SK-N-SH (cell line): ENCODE results near the gene NOL7. TPM values are rescaled to one million over a fixed set of nuclear protein-coding genes. Genes with fewer than 3 reads are reported as not detected.

Experiments
- CTCF ChIA-PET: fragments of 300-600, 350-600 bp; formaldehyde crosslinking; extraction: SDS; loops from one replicate; lab custom pipeline; 2021; lab: Yijun Ruan, JAX
- POLR2A ChIA-PET: fragments of 350-600 bp; sonication (Branson Sonifier 250); formaldehyde crosslinking; extraction: SDS; loops from one replicate; lab custom pipeline; 2020; ENCODE audit warnings: antibody characterized with exemption, inconsistent platforms; lab: Yijun Ruan, JAX
- DNase-seq: peaks from one replicate; pipeline ENCODE4 v3.0.0; 2012
- H2AFZ ChIP-seq: fragments of 200-600 bp; sonication (generic); 2 replicates; pipeline ENCODE4 v1.8.1; 2016; ENCODE audit warnings: antibody characterized with exemption, mild to moderate bottlenecking, low read depth
- H3F3A ChIP-seq: fragments of 200-600 bp; sonication (generic); replicated peaks from 2 replicates; pipeline ENCODE3; 2016; ENCODE audit warnings: antibody characterized with exemption, mild to moderate bottlenecking; ENCODE audit not compliant: insufficient read depth
- H3K27ac ChIP-seq, 2 experiments: fragments of 200-500 bp in 1 of 2; fragments of 200-600 bp in 1 of 2; sonication (Bioruptor generic) in 1 of 2; sonication (generic), shearing (Covaris generic) in 1 of 2; 2 replicates each; pipeline versions ENCODE4 v1.5.1 to v1.6.1; 2014 to 2016; ENCODE audit warnings: low read depth in 2 of 2, inconsistent platforms in 1 of 2, low read length in 1 of 2, mild to moderate bottlenecking in 1 of 2, mixed read lengths in 1 of 2
- H3K27me3 ChIP-seq: fragments of 200-600 bp; sonication (generic), shearing (Covaris generic); 2 replicates; pipeline ENCODE4 v1.6.1; 2016; ENCODE audit warnings: mixed run types; ENCODE audit not compliant: insufficient read depth
- H3K36me3 ChIP-seq, 2 experiments: fragments of 200-500 bp in 1 of 2; fragments of 200-600 bp in 1 of 2; sonication (Bioruptor generic) in 1 of 2; sonication (generic) in 1 of 2; replicated peaks in 1 of 2; 2 replicates each; pipeline versions ENCODE3 to v1.5.1; 2014 to 2016; ENCODE audit warnings: low read length in 1 of 2, mild to moderate bottlenecking in 1 of 2; ENCODE audit not compliant: insufficient read depth in 2 of 2, control insufficient read depth in 1 of 2
- H3K4me1 ChIP-seq, 2 experiments: fragments of 200-500 bp in 1 of 2; fragments of 200-600 bp in 1 of 2; sonication (Bioruptor generic) in 1 of 2; sonication (generic), shearing (Covaris generic) in 1 of 2; 2 replicates each; pipeline versions ENCODE4 v1.5.1 to v1.6.1; 2014 to 2016; ENCODE audit warnings: low read depth in 1 of 2, low read length in 1 of 2, mixed run types in 1 of 2; ENCODE audit not compliant: insufficient read depth in 2 of 2, control insufficient read depth in 1 of 2
- H3K4me2 ChIP-seq: fragments of 200-600 bp; sonication (generic), shearing (Covaris generic); 2 replicates; pipeline ENCODE4 v1.6.1; 2017; ENCODE audit warnings: mixed run types
- H3K4me3 ChIP-seq, 2 experiments: fragments of 200-500 bp in 1 of 2; fragments of 200-600 bp in 1 of 2; sonication (Bioruptor generic) in 1 of 2; sonication (generic), shearing (Covaris generic) in 1 of 2; 2 replicates each; pipeline versions ENCODE4 v1.5.1 to v1.8.1; 2014 to 2016; ENCODE audit warnings: low read depth in 2 of 2, inconsistent platforms in 1 of 2, low read length in 1 of 2, mild to moderate bottlenecking in 1 of 2, mixed read lengths in 1 of 2, moderate library complexity in 1 of 2
- H3K79me2 ChIP-seq: fragments of 200-600 bp; sonication (generic); 2 replicates; pipeline ENCODE4 v1.8.1; 2017; ENCODE audit warnings: mild to moderate bottlenecking; ENCODE audit not compliant: insufficient read depth
- H3K9ac ChIP-seq: fragments of 200-600 bp; sonication (generic); 2 replicates; pipeline ENCODE4 v1.6.1; 2017; ENCODE audit warnings: mixed run types
- H3K9me2 ChIP-seq: fragments of 200-600 bp; sonication (generic); 2 replicates; pipeline ENCODE4 v1.6.1; 2017; ENCODE audit warnings: mixed run types
- H3K9me3 ChIP-seq: fragments of 200-600 bp; sonication (generic); 2 replicates; pipeline ENCODE4 v1.6.1; 2017; ENCODE audit warnings: mixed run types, mild to moderate bottlenecking, moderate library complexity
- H4K20me1 ChIP-seq: fragments of 200-600 bp; sonication (generic); 2 replicates; pipeline ENCODE4 v1.6.1; 2017; ENCODE audit warnings: mild to moderate bottlenecking, mixed run types; ENCODE audit not compliant: insufficient read depth
- ELF1 ChIP-seq: IDR thresholded peaks from 2 replicates; pipeline ENCODE4 v1.4.0; 2012
- EP300 ChIP-seq, 2 experiments: IDR thresholded peaks; 2 replicates each; pipeline versions ENCODE4 v1.4.0 to v1.6.1; 2012; ENCODE audit warnings: borderline replicate concordance in 1 of 2, low read depth in 1 of 2, low read length in 1 of 2
- FOSL2 ChIP-seq: IDR thresholded peaks from 2 replicates; pipeline ENCODE4 v1.4.0; 2012; ENCODE audit warnings: low read depth, mild to moderate bottlenecking, moderate library complexity, borderline replicate concordance
- FOXJ3 ChIP-seq: sonication (generic); formaldehyde crosslinking; IDR thresholded peaks from 2 replicates; pipeline ENCODE4 v1.5.1; 2020; ENCODE audit warnings: mild to moderate bottlenecking, missing genetic modification reagents
- FOXM1 ChIP-seq: IDR thresholded peaks from 2 replicates; pipeline ENCODE4 v1.4.0; 2012; ENCODE audit warnings: low read depth, mild to moderate bottlenecking
- MEF2A ChIP-seq: IDR thresholded peaks from 2 replicates; pipeline ENCODE4 v1.4.0; 2012; ENCODE audit warnings: low read depth, borderline replicate concordance
- MXI1 ChIP-seq: IDR thresholded peaks from 2 replicates; pipeline ENCODE4 v1.6.1; 2012; ENCODE audit warnings: mild to moderate bottlenecking, low read depth, low read length, improper control_type of control experiment
- NFIC ChIP-seq: IDR thresholded peaks from 2 replicates; pipeline ENCODE4 v1.4.0; 2012; ENCODE audit warnings: borderline replicate concordance
- NRF1 ChIP-seq: IDR thresholded peaks from 2 replicates; pipeline ENCODE4 v1.6.1; 2012; ENCODE audit warnings: low read depth, mild to moderate bottlenecking, low read length
- RAD21 ChIP-seq: IDR thresholded peaks from 2 replicates; pipeline ENCODE4 v1.6.1; 2012; ENCODE audit warnings: mild to moderate bottlenecking, low read length
- RFX5 ChIP-seq: IDR thresholded peaks from 2 replicates; pipeline ENCODE4 v1.6.1; 2012; ENCODE audit warnings: mild to moderate bottlenecking, improper control_type of control experiment, low read length
- RXRA ChIP-seq: IDR thresholded peaks from 2 replicates; pipeline ENCODE4 v1.4.0; 2012; ENCODE audit warnings: low read depth, mild to moderate bottlenecking, borderline replicate concordance
- TAF1 ChIP-seq: IDR thresholded peaks from 2 replicates; pipeline ENCODE4 v1.6.1; 2012; ENCODE audit warnings: low read depth, mild to moderate bottlenecking, low read length, moderate library complexity, borderline replicate concordance
- TCF12 ChIP-seq: IDR thresholded peaks from 2 replicates; pipeline ENCODE4 v1.4.0; 2012
- WGBS: methylation state at CpG from one replicate; pipeline ENCODE4 v1.1.6; 2017; ENCODE audit warnings: low lambda C conversion rate; 5-methylcytosine and 5-hydroxymethylcytosine counted together
- polyA plus RNA-seq, 3 experiments: library from polyadenylated mRNA; depleted of rRNA; stranded (reverse); fragments of >200 nt; gene quantifications; 2 replicates each; pipeline ENCODE4 v1.2.3, GENCODE V29; 2012
- TF ChIP-seq, protein P1 (sequence below): IDR thresholded peaks from 2 replicates; pipeline ENCODE4 v1.4.0; 2012; ENCODE audit warnings: low read depth
- TF ChIP-seq, protein P2 (sequence below): IDR thresholded peaks from 2 replicates; pipeline ENCODE4; 2012
- TF ChIP-seq, protein P3 (sequence below): IDR thresholded peaks from 2 replicates; pipeline ENCODE4 v1.4.0; 2012; ENCODE audit warnings: low read depth, borderline replicate concordance
- TF ChIP-seq, protein P4 (sequence below): fragments of 200-600 bp; sonication (generic); IDR thresholded peaks from 2 replicates; pipeline ENCODE4 v1.6.1; 2017; ENCODE audit warnings: antibody characterized with exemption, mild to moderate bottlenecking, moderate library complexity

Gene NOL7
- polyA plus RNA-seq, 1 of the 3 experiments (the other 2 are of a cell fraction) = 103 TPM

DNA sequence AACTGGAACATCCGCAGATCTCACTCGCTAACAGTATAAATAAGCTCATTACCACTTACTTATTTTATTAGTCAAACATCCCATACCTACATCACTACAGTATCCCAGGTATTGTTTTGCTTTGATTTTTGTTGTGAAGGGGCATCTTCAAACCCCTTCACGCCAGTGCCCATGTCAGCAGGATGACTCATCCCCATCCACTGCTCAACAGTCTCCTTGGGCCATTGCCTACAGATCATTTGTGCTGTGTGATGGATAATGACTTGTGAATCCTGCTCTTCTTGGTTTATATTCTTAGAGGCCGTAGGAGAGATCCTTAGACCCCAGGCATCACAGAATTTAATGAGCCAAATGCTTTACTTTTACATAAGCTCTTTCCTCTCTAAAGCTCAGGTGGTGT lies 49.2 kb upstream of the NOL7 start:
- DNase-seq = no peak
- Histone ChIP-seq H3K79me2 (no peaks in the 10 kb centered on the region), H3K27ac (no peak overlapping the region), H3K36me3 (no peaks in the 10 kb centered on the region)
- 83% methylated on average over 4 of the region's 4 CpGs for WGBS
- TF ChIP-seq FOXJ3 (no peak), FOSL2 (no peak), RFX5 (no peak), TCF12 (no peak), MXI1 (no peak), EP300 (IDR thresholded peaks at IDR 0.05; ENCODE audit: borderline replicate concordance in 1 of 2, low read depth in 1 of 2, low read length in 1 of 2) (no peak), ELF1 (no peak), RAD21 (no peak), RXRA (no peak), NFIC (no peak), MEF2A (no peak), TAF1 (no peak), NRF1 (no peak), FOXM1 (no peak)
- TF ChIP-seq, protein P1, sequence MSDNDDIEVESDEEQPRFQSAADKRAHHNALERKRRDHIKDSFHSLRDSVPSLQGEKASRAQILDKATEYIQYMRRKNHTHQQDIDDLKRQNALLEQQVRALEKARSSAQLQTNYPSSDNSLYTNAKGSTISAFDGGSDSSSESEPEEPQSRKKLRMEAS = no peak
- TF ChIP-seq, protein P2, sequence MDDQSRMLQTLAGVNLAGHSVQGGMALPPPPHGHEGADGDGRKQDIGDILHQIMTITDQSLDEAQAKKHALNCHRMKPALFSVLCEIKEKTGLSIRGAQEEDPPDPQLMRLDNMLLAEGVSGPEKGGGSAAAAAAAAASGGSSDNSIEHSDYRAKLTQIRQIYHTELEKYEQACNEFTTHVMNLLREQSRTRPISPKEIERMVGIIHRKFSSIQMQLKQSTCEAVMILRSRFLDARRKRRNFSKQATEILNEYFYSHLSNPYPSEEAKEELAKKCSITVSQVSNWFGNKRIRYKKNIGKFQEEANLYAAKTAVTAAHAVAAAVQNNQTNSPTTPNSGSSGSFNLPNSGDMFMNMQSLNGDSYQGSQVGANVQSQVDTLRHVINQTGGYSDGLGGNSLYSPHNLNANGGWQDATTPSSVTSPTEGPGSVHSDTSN = no peak
- TF ChIP-seq, protein P3, sequence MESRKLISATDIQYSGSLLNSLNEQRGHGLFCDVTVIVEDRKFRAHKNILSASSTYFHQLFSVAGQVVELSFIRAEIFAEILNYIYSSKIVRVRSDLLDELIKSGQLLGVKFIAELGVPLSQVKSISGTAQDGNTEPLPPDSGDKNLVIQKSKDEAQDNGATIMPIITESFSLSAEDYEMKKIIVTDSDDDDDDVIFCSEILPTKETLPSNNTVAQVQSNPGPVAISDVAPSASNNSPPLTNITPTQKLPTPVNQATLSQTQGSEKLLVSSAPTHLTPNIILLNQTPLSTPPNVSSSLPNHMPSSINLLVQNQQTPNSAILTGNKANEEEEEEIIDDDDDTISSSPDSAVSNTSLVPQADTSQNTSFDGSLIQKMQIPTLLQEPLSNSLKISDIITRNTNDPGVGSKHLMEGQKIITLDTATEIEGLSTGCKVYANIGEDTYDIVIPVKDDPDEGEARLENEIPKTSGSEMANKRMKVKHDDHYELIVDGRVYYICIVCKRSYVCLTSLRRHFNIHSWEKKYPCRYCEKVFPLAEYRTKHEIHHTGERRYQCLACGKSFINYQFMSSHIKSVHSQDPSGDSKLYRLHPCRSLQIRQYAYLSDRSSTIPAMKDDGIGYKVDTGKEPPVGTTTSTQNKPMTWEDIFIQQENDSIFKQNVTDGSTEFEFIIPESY = no peak
- TF ChIP-seq, protein P4, sequence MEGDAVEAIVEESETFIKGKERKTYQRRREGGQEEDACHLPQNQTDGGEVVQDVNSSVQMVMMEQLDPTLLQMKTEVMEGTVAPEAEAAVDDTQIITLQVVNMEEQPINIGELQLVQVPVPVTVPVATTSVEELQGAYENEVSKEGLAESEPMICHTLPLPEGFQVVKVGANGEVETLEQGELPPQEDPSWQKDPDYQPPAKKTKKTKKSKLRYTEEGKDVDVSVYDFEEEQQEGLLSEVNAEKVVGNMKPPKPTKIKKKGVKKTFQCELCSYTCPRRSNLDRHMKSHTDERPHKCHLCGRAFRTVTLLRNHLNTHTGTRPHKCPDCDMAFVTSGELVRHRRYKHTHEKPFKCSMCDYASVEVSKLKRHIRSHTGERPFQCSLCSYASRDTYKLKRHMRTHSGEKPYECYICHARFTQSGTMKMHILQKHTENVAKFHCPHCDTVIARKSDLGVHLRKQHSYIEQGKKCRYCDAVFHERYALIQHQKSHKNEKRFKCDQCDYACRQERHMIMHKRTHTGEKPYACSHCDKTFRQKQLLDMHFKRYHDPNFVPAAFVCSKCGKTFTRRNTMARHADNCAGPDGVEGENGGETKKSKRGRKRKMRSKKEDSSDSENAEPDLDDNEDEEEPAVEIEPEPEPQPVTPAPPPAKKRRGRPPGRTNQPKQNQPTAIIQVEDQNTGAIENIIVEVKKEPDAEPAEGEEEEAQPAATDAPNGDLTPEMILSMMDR = no peak
- TF ChIP-seq, all 33 proteins: peak for 0
- Histone ChIP-seq H3K27me3 (peaks cover 4% of the 10 kb centered on the region; the same call in 1 of the 2 replicates), H2AFZ (no peak overlapping the region), H3F3A (no peaks in the 10 kb centered on the region), H3K4me3 (no peak overlapping the region), H3K9ac (no peak overlapping the region), H3K9me2 (no peaks in the 10 kb centered on the region), H3K4me1 (no peaks in the 10 kb centered on the region), H4K20me1 (no peaks in the 10 kb centered on the region), H3K9me3 (no peaks in the 10 kb centered on the region), H3K4me2 (no peak overlapping the region)
- POLR2A ChIA-PET = no interaction called here
- CTCF ChIA-PET = interaction anchor here (1.1 to 5.5 kb wide), 2 partner anchors 8 to 229 kb away, joined by 3 to 38 read pairs; partner anchors contain the start of gene SIRT5
